NB4 (cell line): ENCODE measurements around the gene RPS6KA2.

Experiments
- DNase-seq: peaks from one replicate; pipeline ENCODE4 v3.0.0; 2010; ENCODE audit warnings: low read depth
- H3K4me3 ChIP-seq: one replicate; pipeline ENCODE4 v1.5.1; 2011; ENCODE audit warnings: mild to moderate bottlenecking, low read depth, low read length, moderate library complexity
- CTCF ChIP-seq: IDR thresholded peaks from one replicate; pipeline ENCODE4 v1.5.1; 2012; ENCODE audit warnings: low read depth, low read length
- MAX ChIP-seq: IDR thresholded peaks from 2 replicates; pipeline ENCODE4 v1.6.1; 2011; ENCODE audit warnings: low read depth, low read length
- MYC ChIP-seq: IDR thresholded peaks from 2 replicates; pipeline ENCODE4 v1.6.1; 2011; ENCODE audit warnings: low read depth, low read length
- POLR2A ChIP-seq: IDR thresholded peaks from 2 replicates; pipeline ENCODE4 v1.6.1; 2011; ENCODE audit warnings: mild to moderate bottlenecking; ENCODE audit not compliant: insufficient read length; ENCODE audit errors: extremely low read depth

The RPS6KA2 gene

GRCh38 chr6:166493427-166494100 lies 133.5 kb downstream of the RPS6KA2 start:
- no peak overlapping the region for H3K4me3 ChIP-seq
- no peak for TF ChIP-seq CTCF
- TF ChIP-seq MAX, result no peak
- no peak for DNase-seq

GRCh38 chr6:166492092-166492741 lies 134.8 kb downstream of the RPS6KA2 start:
- no peak for DNase-seq
- H3K4me3 ChIP-seq, result no peak overlapping the region
- no peak for TF ChIP-seq MAX

GRCh38 chr6:166490671-166491500 lies 136.2 kb downstream of the RPS6KA2 start:
- TF ChIP-seq MAX (no peak), MYC (no peak), POLR2A (no peak), CTCF (no peak)
- no peak for DNase-seq
- H3K4me3 ChIP-seq, result no peak overlapping the region

GRCh38 chr6:166489301-166490155 lies 137.5 kb downstream of the RPS6KA2 start:
- DNase-seq, result no peak

GRCh38 chr6:166488701-166489100 lies 138.3 kb downstream of the RPS6KA2 start:
- no peak for TF ChIP-seq MAX
- TF ChIP-seq POLR2A, result no peak
- no peak for TF ChIP-seq CTCF
- TF ChIP-seq MYC, result no peak
- no peak overlapping the region for H3K4me3 ChIP-seq
- no peak for DNase-seq

More at GRCh38 chr6:166489301-166490155, 137.5 kb downstream of the RPS6KA2 start:
- TF ChIP-seq POLR2A (no peak), MYC (no peak), CTCF (no peak), MAX (no peak)
- no peak overlapping the region for H3K4me3 ChIP-seq
